NT2/D1 (cell line): ENCODE measurements around the gene TBC1D5.

Source experiments
- SUZ12 ChIP-seq: IDR thresholded peaks from 2 replicates; pipeline ENCODE4 v1.6.1; 2011; ENCODE audit not compliant: insufficient read length, insufficient read depth; ENCODE audit errors: extremely low read depth
- YY1 ChIP-seq: IDR thresholded peaks from 2 replicates; pipeline ENCODE4 v1.6.1; 2011; ENCODE audit not compliant: insufficient read length, insufficient read depth
- ZNF274 ChIP-seq: IDR thresholded peaks from 2 replicates; pipeline ENCODE4 v1.6.1; 2011; ENCODE audit warnings: mild to moderate bottlenecking, low read depth, low read length

DNA sequence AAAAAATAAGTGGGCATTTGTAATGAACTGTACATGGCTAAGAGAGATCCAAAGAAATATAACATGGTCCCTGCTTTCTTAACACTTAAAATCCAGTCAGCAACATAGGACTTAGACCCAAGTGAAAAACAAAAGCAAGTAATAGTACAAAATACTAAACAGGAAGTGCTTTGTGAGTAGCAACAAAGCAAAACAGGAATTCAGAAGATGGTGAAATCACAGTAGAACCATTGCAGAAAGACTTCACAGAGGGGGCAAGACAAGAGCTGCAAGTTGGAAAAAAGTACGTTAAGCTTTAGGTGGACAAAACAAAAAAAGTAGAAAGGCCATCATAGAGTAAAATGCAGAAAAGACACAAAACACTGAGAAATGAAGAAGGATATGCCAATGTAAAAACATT lies 116.0 kb downstream of the TBC1D5 start:
- TF ChIP-seq ZNF274 (no peak), YY1 (no peak), SUZ12 (no peak)
